GM12864 (cell line): ENCODE data around the gene LRRC32.

Experiments
- DNase-seq: peaks from one replicate; pipeline ENCODE4 v3.0.0-alpha.2; 2011; ENCODE audit warnings: low read depth
- H3K4me3 ChIP-seq: 2 replicates; pipeline ENCODE4 v1.5.1; 2011; ENCODE audit warnings: mild to moderate bottlenecking, low read depth, low read length, control low read depth
- CTCF ChIP-seq: IDR thresholded peaks from 2 replicates; pipeline ENCODE4 v1.5.1; 2011; ENCODE audit warnings: low read depth, mild to moderate bottlenecking, moderate library complexity, low read length, control low read depth, inconsistent platforms; ENCODE audit errors: missing control alignments

LRRC32 gene

GRCh38 chr11:76692956-76693355, 22.4 kb upstream of the LRRC32 start:
- no peak overlapping the region for H3K4me3 ChIP-seq
- DNase-seq, result no peak
- no peak for TF ChIP-seq CTCF

- H3K4me3 ChIP-seq, result no peak overlapping the region
- no peak for DNase-seq
- TF ChIP-seq CTCF, result no peak
Measured at GRCh38 chr11:76691655-76692054, 21.1 kb upstream of the LRRC32 start.

DNA sequence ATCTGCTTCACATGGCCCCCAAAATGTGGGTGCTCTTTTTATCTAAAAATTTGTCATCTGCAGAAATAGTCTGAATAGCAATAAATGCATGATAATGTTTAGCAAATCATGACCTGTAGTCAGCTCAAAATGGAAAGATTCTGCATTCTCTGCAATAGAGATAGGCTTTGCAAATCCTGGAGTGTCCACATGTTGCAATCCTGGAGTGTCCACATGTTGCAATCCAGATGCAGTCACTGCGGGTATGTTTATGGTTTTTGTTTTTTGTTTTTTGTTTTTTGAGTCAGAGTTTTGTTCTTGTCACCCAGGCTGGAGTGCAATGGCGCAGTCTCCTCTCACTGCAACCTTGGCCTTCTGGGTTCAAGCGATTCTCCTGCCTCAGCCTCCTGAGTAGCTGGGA, 20.2 kb upstream of the LRRC32 start:
- DNase-seq, result no peak
- H3K4me3 ChIP-seq, result no peak overlapping the region
- no peak for TF ChIP-seq CTCF

GRCh38 chr11:76689313-76690260, 19.0 kb upstream of the LRRC32 start:
- no peak for DNase-seq
- TF ChIP-seq CTCF, result no peak
- no peak overlapping the region for H3K4me3 ChIP-seq

DNA sequence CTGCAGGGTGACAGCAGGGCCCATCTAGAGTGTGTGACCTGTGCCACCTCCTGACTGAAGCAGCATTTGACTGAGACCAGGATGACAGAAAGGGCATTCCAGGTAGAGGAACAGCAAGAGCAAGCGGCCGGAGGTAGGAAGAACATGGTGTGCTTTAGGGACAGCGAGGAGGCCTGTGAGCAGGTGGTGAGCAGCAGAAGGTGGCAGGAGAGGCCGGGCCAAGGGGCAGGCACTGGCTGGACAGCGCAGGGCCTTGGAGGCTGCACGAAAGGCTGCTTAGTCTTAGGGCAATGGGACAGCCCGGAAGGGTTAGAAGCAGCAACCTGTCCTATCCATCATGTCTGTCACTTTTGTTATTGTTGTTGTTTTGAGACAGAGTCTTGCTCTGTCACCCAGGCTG, 17.6 kb upstream of the LRRC32 start:
- no peak overlapping the region for H3K4me3 ChIP-seq
- no peak for DNase-seq
- TF ChIP-seq CTCF, result no peak

DNA sequence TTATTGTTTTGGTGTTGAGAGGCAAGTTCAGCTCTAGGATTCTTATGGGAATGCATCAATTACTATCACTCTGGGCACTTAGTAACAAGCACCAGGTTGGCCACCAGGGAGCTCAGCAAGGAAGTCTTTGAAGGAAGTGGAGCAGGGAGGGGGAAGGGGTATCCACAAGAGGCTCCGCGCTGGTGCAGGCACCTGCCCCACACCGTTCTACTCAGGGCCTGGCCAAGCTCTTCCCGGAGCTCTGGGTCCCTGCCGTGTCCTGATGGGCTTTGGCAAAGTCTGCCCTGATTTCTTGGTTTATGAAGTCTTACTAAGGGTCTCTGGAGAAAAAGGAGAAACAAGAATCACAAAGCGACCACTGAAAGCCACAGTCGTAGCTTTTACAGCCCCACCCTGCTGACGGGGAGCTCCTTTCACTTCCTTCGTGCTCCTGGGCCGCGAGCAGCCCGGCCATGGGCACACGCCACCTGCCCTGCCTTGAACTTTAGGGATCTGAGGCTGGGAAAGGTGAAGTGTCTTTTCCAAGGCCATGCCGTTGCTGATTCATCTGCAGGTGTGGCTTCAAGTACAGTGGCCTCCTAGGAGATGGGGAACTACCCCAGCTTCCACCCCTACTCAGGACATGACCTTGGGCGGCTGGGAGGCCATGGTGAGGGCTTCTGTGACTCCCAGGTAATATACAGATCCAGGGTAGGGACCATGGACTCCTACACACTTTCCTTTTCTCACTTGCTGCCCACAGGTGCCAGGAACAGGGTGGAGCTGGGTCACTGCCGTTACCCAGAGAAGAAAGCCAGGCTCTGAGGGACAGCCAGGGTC, 15.9 kb upstream of the LRRC32 start:
- no peak overlapping the region for H3K4me3 ChIP-seq
- DNase-seq, result no peak
- TF ChIP-seq CTCF, result no peak
